ENCODE results near the gene PPIA.

GRCh38 chr7:44838751-44839150 lies 42.3 kb downstream of the PPIA start:
- TF ChIP-seq CTCF (IDR thresholded peaks at IDR 0.05) (no peak), POLR2A (IDR thresholded peaks at IDR 0.05) (no peak), POLR2AphosphoS5 (IDR thresholded peaks at IDR 0.05) (no peak)

All from prostate gland (tissue), 2 donors.